Skeletal muscle satellite cell (primary cell): ENCODE measurements around the gene ULK1.

ENCODE experiments used
- H3K27me3 ChIP-seq: 2 replicates; pipeline ENCODE4 v1.7.0; 2013; ENCODE audit warnings: low read length; ENCODE audit not compliant: control insufficient read depth, insufficient read depth
- H3K36me3 ChIP-seq: 2 replicates; pipeline ENCODE4 v1.7.0; 2013; ENCODE audit warnings: mild to moderate bottlenecking, control low read depth, low read length; ENCODE audit not compliant: insufficient read depth
- H3K4me1 ChIP-seq: 2 replicates; pipeline ENCODE4 v1.7.0; 2013; ENCODE audit warnings: low read length; ENCODE audit not compliant: control insufficient read depth, insufficient read depth
- H3K4me2 ChIP-seq: 2 replicates; pipeline ENCODE4 v1.7.0; 2013; ENCODE audit warnings: mild to moderate bottlenecking, low read length
- H3K4me3 ChIP-seq: 2 replicates; pipeline ENCODE4 v1.7.0; 2013; ENCODE audit warnings: low read length
- H3K9ac ChIP-seq: 2 replicates; pipeline ENCODE4 v1.7.0; 2013; ENCODE audit warnings: mild to moderate bottlenecking, low read depth, low read length, moderate library complexity
- H3K9me3 ChIP-seq: replicated peaks from 2 replicates; pipeline ENCODE4 v1.7.0; 2013; ENCODE audit warnings: mild to moderate bottlenecking, control low read depth, low read length

Gene ULK1

DNA sequence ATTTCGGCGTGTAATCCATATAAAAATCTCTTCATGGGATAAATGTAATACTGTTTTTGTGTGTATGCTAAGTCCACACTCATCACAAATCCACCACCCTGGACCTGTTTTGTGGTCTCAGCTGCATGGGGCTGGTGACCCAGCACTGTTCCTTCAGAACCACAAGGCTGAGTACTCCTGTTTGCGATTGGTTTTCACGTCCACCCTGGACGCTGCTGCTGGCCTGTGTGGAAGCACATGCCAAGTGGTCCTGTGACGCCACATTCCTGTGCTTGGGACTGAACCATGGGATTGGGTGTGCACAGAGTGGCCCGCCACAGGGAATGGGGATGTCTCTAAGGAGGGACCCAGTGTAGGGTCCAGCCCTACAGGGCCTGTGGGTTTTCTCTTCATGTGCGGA is 39.0 kb downstream of the ULK1 start:
- peaks cover 39% of the 10 kb centered on the region for H3K36me3 ChIP-seq
- no peak overlapping the region for H3K4me2 ChIP-seq
- H3K9me3 ChIP-seq: no peaks in the 10 kb centered on the region
- no peak overlapping the region for H3K9ac ChIP-seq
- no peak overlapping the region for H3K4me3 ChIP-seq
- peaks cover 4% of the 10 kb centered on the region for H3K4me1 ChIP-seq
- no peaks in the 10 kb centered on the region for H3K27me3 ChIP-seq

DNA sequence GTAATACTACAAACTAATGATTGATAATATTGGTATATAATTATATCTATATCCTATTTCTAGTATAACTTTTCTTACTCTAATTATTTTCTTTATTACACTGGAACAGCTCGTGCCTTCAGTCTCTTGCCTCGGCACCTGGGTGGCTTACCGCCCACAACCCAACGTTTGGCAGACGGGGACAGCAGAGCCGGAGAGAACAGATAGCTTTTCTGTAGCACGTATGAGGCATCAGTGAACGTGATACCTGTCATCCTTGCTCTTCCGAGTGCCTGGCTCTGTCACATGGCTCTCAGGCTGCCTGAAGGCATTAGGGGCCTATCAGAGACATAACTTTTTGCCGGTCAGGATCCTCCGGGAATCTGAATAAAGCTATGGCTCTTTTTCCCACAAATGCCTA is 40.1 kb downstream of the ULK1 start:
- Histone ChIP-seq H3K9ac (no peak overlapping the region), H3K9me3 (no peaks in the 10 kb centered on the region), H3K36me3 (peaks cover 46% of the 10 kb centered on the region), H3K4me3 (no peak overlapping the region), H3K4me1 (peaks cover 4% of the 10 kb centered on the region), H3K4me2 (no peak overlapping the region), H3K27me3 (no peaks in the 10 kb centered on the region)

DNA sequence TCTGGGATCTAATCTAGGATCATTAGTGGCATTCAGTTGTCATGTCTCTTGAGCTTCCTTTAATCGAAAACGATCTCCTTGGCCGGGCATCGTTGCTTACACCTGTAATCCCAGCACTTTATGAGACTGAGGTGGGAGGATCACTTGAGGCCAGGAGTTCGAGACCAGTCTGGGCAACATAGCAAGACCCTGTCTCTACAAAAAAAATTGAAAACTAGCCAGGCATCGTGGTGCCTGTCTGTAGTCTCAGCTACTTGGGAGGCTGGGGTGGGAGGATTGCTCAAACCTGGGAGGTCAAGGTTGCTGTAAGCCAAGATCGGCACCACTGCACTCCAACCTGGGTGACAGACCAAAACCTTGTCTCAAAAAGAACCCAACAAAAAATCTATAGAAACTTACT is 43.7 kb downstream of the ULK1 start:
- Histone ChIP-seq H3K27me3 (no peaks in the 10 kb centered on the region), H3K9me3 (no peaks in the 10 kb centered on the region), H3K9ac (no peak overlapping the region), H3K36me3 (peaks cover 48% of the 10 kb centered on the region), H3K4me2 (no peak overlapping the region), H3K4me1 (no peaks in the 10 kb centered on the region), H3K4me3 (no peak overlapping the region)

DNA sequence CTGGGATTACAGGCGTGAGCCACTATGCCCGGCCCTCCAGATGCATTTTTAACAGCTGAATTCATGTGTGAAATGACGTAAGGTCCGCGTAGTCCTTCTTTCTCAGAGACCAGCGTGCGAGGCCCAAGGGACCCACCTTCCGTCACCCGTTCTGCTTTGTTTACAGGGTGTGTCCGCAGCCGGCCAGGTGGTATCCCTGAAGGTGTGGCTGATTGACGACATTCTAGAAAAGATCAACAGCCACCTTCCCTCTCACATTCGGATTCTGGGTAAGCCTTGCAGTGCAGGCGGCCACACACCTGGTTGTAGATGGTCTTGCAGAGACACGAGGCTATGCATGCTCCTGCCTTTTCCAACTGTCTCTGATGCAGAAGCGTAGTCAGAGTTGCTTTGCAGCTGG is 44.6 kb downstream of the ULK1 start:
- Histone ChIP-seq H3K36me3 (peaks cover 48% of the 10 kb centered on the region), H3K27me3 (no peaks in the 10 kb centered on the region), H3K9ac (no peak overlapping the region), H3K9me3 (no peaks in the 10 kb centered on the region), H3K4me2 (no peak overlapping the region), H3K4me1 (no peaks in the 10 kb centered on the region), H3K4me3 (no peak overlapping the region)

DNA sequence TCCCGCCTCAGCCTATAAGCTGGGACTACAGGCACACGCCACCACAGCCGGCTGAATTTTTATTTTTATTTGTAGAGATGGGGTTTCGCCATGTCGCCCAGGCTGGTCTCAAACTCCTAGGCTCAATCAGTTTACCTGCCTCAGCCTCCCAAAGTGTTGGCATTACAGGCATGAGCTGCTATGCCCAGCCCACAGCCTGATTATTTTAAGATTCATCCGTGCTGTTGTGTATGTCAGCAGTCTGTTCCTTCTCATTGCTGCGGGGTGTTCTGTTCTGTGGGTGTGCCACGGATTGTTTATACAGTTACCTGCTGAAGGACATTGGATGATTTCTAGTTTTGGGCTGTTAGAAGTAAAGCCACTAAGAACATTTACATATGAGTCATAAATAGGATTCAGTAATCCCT is 45.7 kb downstream of the ULK1 start:
- Histone ChIP-seq H3K4me3 (no peak overlapping the region), H3K36me3 (peaks cover 45% of the 10 kb centered on the region), H3K9me3 (no peaks in the 10 kb centered on the region), H3K27me3 (no peaks in the 10 kb centered on the region), H3K4me2 (no peak overlapping the region), H3K9ac (no peak overlapping the region), H3K4me1 (no peaks in the 10 kb centered on the region)

DNA sequence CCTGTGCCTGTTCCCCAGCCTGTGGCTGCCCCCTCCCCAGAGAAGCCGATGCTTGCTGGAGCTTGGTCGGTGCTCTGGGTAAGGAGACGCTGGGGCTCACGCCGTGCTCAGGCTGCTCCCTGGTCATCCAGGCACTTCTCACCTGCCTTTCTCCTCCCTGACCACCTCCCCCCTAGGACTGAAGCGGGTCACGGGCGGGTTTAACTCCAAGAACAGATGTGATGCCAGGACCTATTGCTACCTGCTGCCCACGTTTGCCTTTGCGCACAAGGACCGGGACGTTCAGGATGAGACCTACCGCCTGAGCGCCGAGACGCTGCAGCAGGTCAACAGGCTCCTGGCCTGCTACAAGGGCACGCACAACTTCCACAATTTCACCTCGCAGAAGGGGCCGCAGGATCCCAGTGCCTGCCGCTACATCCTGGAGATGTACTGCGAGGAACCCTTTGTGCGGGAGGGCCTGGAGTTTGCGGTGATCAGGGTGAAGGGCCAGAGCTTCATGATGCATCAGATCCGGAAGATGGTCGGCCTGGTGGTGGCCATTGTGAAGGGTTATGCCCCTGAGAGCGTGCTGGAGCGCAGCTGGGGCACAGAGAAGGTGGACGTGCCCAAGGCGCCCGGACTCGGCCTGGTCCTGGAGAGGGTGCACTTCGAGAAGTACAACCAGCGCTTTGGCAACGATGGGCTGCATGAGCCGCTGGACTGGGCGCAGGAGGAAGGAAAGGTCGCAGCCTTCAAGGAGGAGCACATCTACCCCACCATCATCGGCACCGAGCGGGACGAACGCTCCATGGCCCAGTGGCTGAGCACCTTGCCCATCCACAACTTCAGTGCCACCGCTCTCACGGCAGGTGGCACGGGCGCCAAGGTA is 46.9 kb downstream of the ULK1 start:
- Histone ChIP-seq H3K27me3 (no peaks in the 10 kb centered on the region), H3K9ac (no peak overlapping the region), H3K36me3 (peaks cover 45% of the 10 kb centered on the region), H3K4me2 (no peak overlapping the region), H3K4me1 (no peaks in the 10 kb centered on the region), H3K4me3 (no peak overlapping the region), H3K9me3 (no peaks in the 10 kb centered on the region)

DNA sequence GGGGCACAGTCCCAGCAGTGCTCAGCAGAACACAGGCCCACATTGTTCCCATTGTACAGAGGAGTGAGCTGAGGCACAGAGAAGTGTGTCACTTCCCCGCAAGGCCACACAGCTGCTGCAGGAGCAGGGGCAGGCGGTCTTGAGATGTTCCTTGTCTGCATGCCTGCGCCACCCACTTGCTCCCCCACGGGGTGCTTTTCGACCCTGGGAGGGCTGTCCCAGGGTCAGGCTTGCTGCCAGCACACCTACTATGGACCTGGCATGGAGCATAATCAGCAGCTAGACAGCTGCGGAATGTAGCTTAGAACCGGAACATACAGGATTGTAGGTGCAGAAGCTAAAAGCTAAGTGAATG is 47.5 kb downstream of the ULK1 start:
- H3K4me1 ChIP-seq: no peaks in the 10 kb centered on the region
- H3K4me3 ChIP-seq: no peak overlapping the region
- peaks cover 39% of the 10 kb centered on the region for H3K36me3 ChIP-seq
- no peaks in the 10 kb centered on the region for H3K27me3 ChIP-seq
- H3K9me3 ChIP-seq: no peaks in the 10 kb centered on the region
- no peak overlapping the region for H3K9ac ChIP-seq
- no peak overlapping the region for H3K4me2 ChIP-seq

DNA sequence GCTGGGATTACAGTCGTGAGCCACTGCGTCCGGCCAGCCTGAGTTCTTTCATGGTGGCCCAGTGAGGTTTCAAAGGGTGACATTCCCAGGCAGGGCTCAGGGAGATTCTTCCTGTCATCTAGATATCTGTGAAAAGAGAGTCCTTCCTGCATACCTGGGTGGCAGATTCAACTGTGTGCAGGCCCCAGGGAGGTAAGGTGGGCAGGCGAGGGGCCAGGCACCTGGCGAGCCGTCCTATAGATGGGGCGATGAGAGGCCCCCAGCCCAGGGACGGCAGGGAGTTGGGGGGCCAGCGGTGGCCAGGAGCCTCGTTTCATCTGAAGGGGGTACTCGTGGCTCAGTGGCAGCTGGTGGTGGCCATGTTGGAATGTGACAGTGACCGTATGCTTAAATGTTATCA is 48.2 kb downstream of the ULK1 start:
- Histone ChIP-seq H3K4me2 (no peak overlapping the region), H3K27me3 (no peaks in the 10 kb centered on the region), H3K4me1 (peaks cover 3% of the 10 kb centered on the region), H3K9me3 (no peaks in the 10 kb centered on the region), H3K36me3 (peaks cover 39% of the 10 kb centered on the region), H3K9ac (no peak overlapping the region), H3K4me3 (no peak overlapping the region)

DNA sequence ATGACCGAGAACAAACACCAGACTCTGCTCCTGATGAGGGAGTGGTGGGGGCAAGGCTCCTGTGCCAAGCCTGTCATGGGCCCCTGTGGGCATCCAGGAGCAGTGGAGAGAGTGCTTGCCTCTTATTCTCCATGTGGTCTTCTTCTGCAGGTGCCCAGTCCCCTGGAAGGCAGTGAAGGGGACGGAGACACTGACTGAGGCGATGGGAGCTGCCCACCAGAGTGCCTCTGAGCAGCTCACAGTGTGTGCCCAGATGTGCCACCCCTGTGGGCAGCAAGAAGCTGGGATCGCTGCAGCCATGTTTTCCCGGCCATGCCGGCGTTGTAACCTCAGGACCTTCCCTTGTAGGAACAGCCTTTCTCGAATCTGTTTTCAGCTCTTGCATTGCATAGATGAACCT is 49.0 kb downstream of the ULK1 start:
- Histone ChIP-seq H3K9ac (no peak overlapping the region), H3K4me1 (peaks cover 3% of the 10 kb centered on the region), H3K36me3 (peaks cover 35% of the 10 kb centered on the region), H3K4me3 (no peak overlapping the region), H3K4me2 (no peak overlapping the region), H3K27me3 (no peaks in the 10 kb centered on the region), H3K9me3 (no peaks in the 10 kb centered on the region)

DNA sequence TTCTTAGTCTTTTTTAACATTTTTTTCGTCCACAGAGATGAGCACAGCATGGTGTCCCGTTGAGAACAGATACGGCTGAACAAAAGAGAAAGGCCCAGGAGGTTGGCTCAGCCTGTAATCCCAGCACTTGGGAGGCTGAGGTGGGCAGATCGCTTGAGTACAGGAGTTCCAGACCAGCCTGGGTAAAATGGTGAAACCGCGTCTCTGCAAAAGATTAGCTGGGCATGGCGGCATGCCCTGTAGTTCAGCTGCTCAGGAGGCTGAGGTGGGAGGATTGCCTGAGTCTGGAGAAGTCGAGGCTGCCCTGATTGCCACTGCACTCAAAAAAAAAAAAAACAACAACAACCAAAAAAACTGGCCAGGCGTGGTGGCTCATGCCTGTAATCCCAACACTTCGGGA is 49.5 kb downstream of the ULK1 start:
- H3K9ac ChIP-seq: no peak overlapping the region
- H3K9me3 ChIP-seq: no peaks in the 10 kb centered on the region
- H3K4me3 ChIP-seq: no peak overlapping the region
- no peak overlapping the region for H3K4me2 ChIP-seq
- H3K4me1 ChIP-seq: peaks cover 3% of the 10 kb centered on the region
- no peaks in the 10 kb centered on the region for H3K27me3 ChIP-seq
- H3K36me3 ChIP-seq: peaks cover 35% of the 10 kb centered on the region

DNA sequence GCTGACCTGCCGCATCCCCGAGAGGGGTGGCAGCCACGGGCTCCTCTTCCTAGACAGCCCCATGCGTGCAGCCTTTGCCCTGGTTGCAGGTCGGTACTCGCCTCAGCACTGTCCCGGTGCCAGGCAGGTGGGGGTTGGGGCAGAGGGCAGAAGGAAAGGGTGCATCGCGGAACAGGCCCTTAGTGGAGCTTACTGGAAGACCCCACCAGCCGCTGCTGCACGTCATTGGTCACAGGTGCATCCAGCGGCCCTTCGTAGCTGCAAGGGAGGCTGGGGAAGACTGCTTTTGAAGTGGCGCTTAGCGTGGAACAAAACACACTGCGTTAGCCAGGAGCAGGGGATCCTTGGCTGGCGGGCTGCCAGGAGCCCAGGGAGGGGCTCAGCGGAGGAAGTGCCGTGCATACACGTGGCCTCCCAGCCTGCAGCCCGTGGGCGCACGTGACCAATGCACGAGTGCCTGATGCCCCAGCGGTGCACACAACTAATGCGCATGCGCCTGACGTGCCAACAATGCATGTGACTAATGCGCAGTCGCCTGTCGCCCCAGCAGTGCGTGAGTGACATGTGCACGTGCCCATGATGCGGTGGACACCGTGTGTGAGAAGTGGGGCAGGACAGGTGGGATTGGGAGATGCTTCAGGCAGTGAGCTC is 50.3 kb downstream of the ULK1 start:
- H3K36me3 ChIP-seq: peaks cover 26% of the 10 kb centered on the region
- no peaks in the 10 kb centered on the region for H3K9me3 ChIP-seq
- H3K4me1 ChIP-seq: peaks cover 6% of the 10 kb centered on the region
- H3K9ac ChIP-seq: no peak overlapping the region
- H3K4me2 ChIP-seq: no peak overlapping the region
- H3K27me3 ChIP-seq: no peaks in the 10 kb centered on the region
- H3K4me3 ChIP-seq: no peak overlapping the region

DNA sequence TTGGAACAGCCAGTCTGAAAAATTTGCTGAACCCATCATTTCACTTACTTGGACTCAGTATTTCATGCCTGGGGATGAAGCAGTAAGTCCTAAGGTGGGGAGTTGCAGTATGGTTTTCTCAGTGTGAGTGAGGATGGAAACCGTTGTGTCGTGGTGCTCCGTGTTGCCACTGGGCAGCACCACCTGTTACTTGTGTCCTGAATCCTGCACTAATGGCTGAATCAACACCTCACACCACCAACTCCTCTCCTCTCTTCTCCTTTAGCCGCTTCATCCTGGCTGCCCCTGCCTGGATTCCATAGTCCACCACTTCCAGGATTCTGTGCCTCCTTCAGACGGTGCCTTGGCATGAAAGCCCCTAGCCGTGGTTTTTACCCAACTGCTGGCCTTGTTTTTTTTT is 52.3 kb downstream of the ULK1 start:
- no peak overlapping the region for H3K4me2 ChIP-seq
- H3K9ac ChIP-seq: no peak overlapping the region
- H3K9me3 ChIP-seq: no peaks in the 10 kb centered on the region
- H3K36me3 ChIP-seq: peaks cover 17% of the 10 kb centered on the region
- no peak overlapping the region for H3K4me3 ChIP-seq
- H3K4me1 ChIP-seq: peaks cover 10% of the 10 kb centered on the region
- H3K27me3 ChIP-seq: no peaks in the 10 kb centered on the region
